Suppressor macrophage treated with lipopolysaccharide for 4 hours (primary cell): Measurements from ENCODE around the gene SH3RF1.
"Not testable (repeated sequence)": the region's sequence is repeated elsewhere in the genome, so short reads cannot be mapped to it uniquely, and the experiment has no call there.

ENCODE experiments used
- DNase-seq: peaks from one replicate; pipeline ENCODE4 v3.0.0-alpha.2; 2020

SH3RF1 gene

GRCh38 chr4:169270810-169271691 lies at the start of gene SH3RF1:
Gene SH3RF1 (minus strand): TSS chr4:169270956. CDS start chr4:169269212, 1,744 bp downstream.
- peak; percentile 75 for DNase-seq

- no peak for DNase-seq
These were observed 45.0 kb upstream of the SH3RF1 start for GRCh38 chr4:169315530-169316343.

GRCh38 chr4:169314906-169315305 lies 44.1 kb upstream of the SH3RF1 start:
- DNase-seq, result no peak

GRCh38 chr4:169313732-169314131 lies 43.0 kb upstream of the SH3RF1 start:
- DNase-seq, result no peak

GRCh38 chr4:169312690-169313422 lies 42.1 kb upstream of the SH3RF1 start:
- DNase-seq, result no peak

- peak; percentile 69 for DNase-seq
These were observed 41.0 kb upstream of the SH3RF1 start for GRCh38 chr4:169311643-169312365.

- no peak for DNase-seq
These were observed 38.7 kb upstream of the SH3RF1 start for GRCh38 chr4:169309326-169309967.

GRCh38 chr4:169307576-169307975 lies 36.8 kb upstream of the SH3RF1 start:
- DNase-seq, result no peak

- DNase-seq, result no peak
These were observed 34.9 kb upstream of the SH3RF1 start for GRCh38 chr4:169305651-169306050.

GRCh38 chr4:169305173-169305572 lies 34.4 kb upstream of the SH3RF1 start:
- no peak for DNase-seq

- peak; percentile 69 for DNase-seq
These were observed 25.1 kb upstream of the SH3RF1 start for GRCh38 chr4:169295822-169296221.

- DNase-seq, result peak; percentile 65
These were observed 22.8 kb upstream of the SH3RF1 start for GRCh38 chr4:169293343-169294176.

- DNase-seq, result not testable (repeated sequence)
These were observed 17.2 kb upstream of the SH3RF1 start for GRCh38 chr4:169287983-169288382.

GRCh38 chr4:169286562-169287301 lies 16.0 kb upstream of the SH3RF1 start:
- peak; percentile 14 for DNase-seq

GRCh38 chr4:169283114-169283509 lies 12.4 kb upstream of the SH3RF1 start:
- DNase-seq, result no peak

- DNase-seq, result no peak
These were observed 11.8 kb upstream of the SH3RF1 start for GRCh38 chr4:169282429-169283113.

GRCh38 chr4:169279108-169279507 lies 8.4 kb upstream of the SH3RF1 start:
- DNase-seq, result no peak

GRCh38 chr4:169278624-169279023 lies 7.9 kb upstream of the SH3RF1 start:
- no peak for DNase-seq

- not testable (repeated sequence) for DNase-seq
These were observed 7.1 kb upstream of the SH3RF1 start for GRCh38 chr4:169277838-169278237.

- no peak for DNase-seq
These were observed 4.4 kb upstream of the SH3RF1 start for GRCh38 chr4:169275180-169275579.
